Smooth muscle cell (in vitro differentiated cells): ENCODE results near the gene GORASP1. TPM values are rescaled to one million over a fixed set of nuclear protein-coding genes. Genes with fewer than 3 reads are reported as not detected.
A peak's percentile ranks its signal among the peaks of the same experiment; 100 is the strongest.

Experiments
- DNase-seq: peaks from one replicate; lab custom pipeline; 2025; ENCODE audit not compliant: unreplicated experiment; lab: John Stamatoyannopoulos, UW
- H2AFZ ChIP-seq: fragments of 200-600 bp; sonication (generic); 2 replicates; pipeline ENCODE4 v1.6.0; 2016; ENCODE audit warnings: antibody characterized with exemption, low read depth, mild to moderate bottlenecking
- H3F3A ChIP-seq: fragments of 200-600 bp; sonication (generic); 2 replicates; pipeline ENCODE4 v1.6.0; 2017; ENCODE audit warnings: antibody characterized with exemption, low read depth
- H3K27ac ChIP-seq: fragments of 200-600 bp; sonication (generic); 2 replicates; pipeline ENCODE4 v1.5.1; 2016; ENCODE audit warnings: low read depth, mild to moderate bottlenecking
- H3K27me3 ChIP-seq: fragments of 200-600 bp; sonication (generic); 2 replicates; pipeline ENCODE4 v1.6.1; 2016; ENCODE audit warnings: low read depth, mild to moderate bottlenecking
- H3K36me3 ChIP-seq: fragments of 200-600 bp; sonication (generic); 2 replicates; pipeline ENCODE4 v1.5.1; 2016; ENCODE audit warnings: low read depth
- H3K4me1 ChIP-seq: fragments of 200-600 bp; sonication (generic); 2 replicates; pipeline ENCODE4 v1.5.1; 2016; ENCODE audit warnings: low read depth
- H3K4me2 ChIP-seq: fragments of 200-600 bp; sonication (generic); 2 replicates; pipeline ENCODE4 v1.6.0; 2016; ENCODE audit warnings: mild to moderate bottlenecking
- H3K4me3 ChIP-seq: fragments of 200-600 bp; sonication (generic); 2 replicates; pipeline ENCODE4 v1.5.1; 2016; ENCODE audit warnings: mild to moderate bottlenecking
- H3K79me2 ChIP-seq: fragments of 200-600 bp; sonication (generic); 2 replicates; pipeline ENCODE4 v1.6.0; 2016; ENCODE audit warnings: low read depth, mild to moderate bottlenecking
- H3K9ac ChIP-seq: fragments of 200-600 bp; sonication (generic); 2 replicates; pipeline ENCODE4 v1.6.0; 2016; ENCODE audit warnings: low read depth
- H3K9me3 ChIP-seq: fragments of 200-600 bp; sonication (generic); replicated peaks from 2 replicates; pipeline ENCODE4 v1.5.1; 2016; ENCODE audit warnings: low read depth
- H4K20me1 ChIP-seq: fragments of 200-600 bp; sonication (generic); 2 replicates; pipeline ENCODE4 v1.6.0; 2016; ENCODE audit warnings: low read depth
- CTCF ChIP-seq: fragments of 200-600 bp; sonication (generic); IDR thresholded peaks from 2 replicates; pipeline ENCODE4 v1.5.1; 2017; ENCODE audit warnings: borderline replicate concordance, mild to moderate bottlenecking, antibody characterized with exemption; ENCODE audit not compliant: insufficient read depth, poor library complexity, severe bottlenecking
- WGBS: methylation state at CpG from one replicate; pipeline ENCODE4 v1.1.7; 2016; ENCODE audit warnings: low lambda C conversion rate; 5-methylcytosine and 5-hydroxymethylcytosine counted together
- polyA plus RNA-seq: library from polyadenylated mRNA; unstranded; fragments of >200 nt; fragmentation: Nextera tagmentation; extraction: Ambion mirVana; gene quantifications from 2 replicates; pipeline ENCODE4 v1.2.1, GENCODE V29; 2016
- total RNA-seq: library from RNA; depleted of rRNA; stranded (reverse); fragments of >200 nt; gene quantifications from 2 replicates; pipeline ENCODE4 v1.2.3, GENCODE V29; 2014

The GORASP1 gene
- total and polyA plus RNA-seq, 2 experiments from 2014 or later, result 29.5 to 41.6 TPM

- H2AFZ ChIP-seq, result no peak overlapping the region
These were observed 31.5 kb downstream of the GORASP1 start for GRCh38 chr3:39075910-39076309.

GRCh38 chr3:39068556-39068955 lies 38.9 kb downstream of the GORASP1 start:
- H3K4me2 ChIP-seq, result no peak overlapping the region
- H3K4me1 ChIP-seq, result no peaks in the 10 kb centered on the region
- DNase-seq, result no peak
- no peaks in the 10 kb centered on the region for H3F3A ChIP-seq
- 80% methylated on average over 3 of the region's 3 CpGs for WGBS
- no peak overlapping the region for H3K4me3 ChIP-seq
- no peaks in the 10 kb centered on the region for H3K27me3 ChIP-seq
- H3K9ac ChIP-seq, result no peak overlapping the region
- H4K20me1 ChIP-seq, result peaks cover 35% of the 10 kb centered on the region
- H3K79me2 ChIP-seq, result peaks cover 2% of the 10 kb centered on the region
- no peak overlapping the region for H2AFZ ChIP-seq
- no peaks in the 10 kb centered on the region for H3K9me3 ChIP-seq
- no peak for TF ChIP-seq CTCF
- no peak overlapping the region for H3K27ac ChIP-seq
- H3K36me3 ChIP-seq, result no peaks in the 10 kb centered on the region

More at GRCh38 chr3:39075910-39076309, 31.5 kb downstream of the GORASP1 start:
- no peak for TF ChIP-seq CTCF
- H3K4me3 ChIP-seq, result no peak overlapping the region
- H3K36me3 ChIP-seq, result peaks cover 7% of the 10 kb centered on the region
- H3K79me2 ChIP-seq, result no peaks in the 10 kb centered on the region
- H3K4me1 ChIP-seq, result no peaks in the 10 kb centered on the region
- no peak overlapping the region for H3K9ac ChIP-seq
- no peak overlapping the region for H3K4me2 ChIP-seq
- H3K9me3 ChIP-seq, result no peaks in the 10 kb centered on the region
- no peak overlapping the region for H3K27ac ChIP-seq
- H3K27me3 ChIP-seq, result no peaks in the 10 kb centered on the region
- H3F3A ChIP-seq, result no peaks in the 10 kb centered on the region
- 98% methylated on average over 10 of the region's 10 CpGs for WGBS
- no peak for DNase-seq
- no peaks in the 10 kb centered on the region for H4K20me1 ChIP-seq

GRCh38 chr3:39067286-39067685 lies 40.1 kb downstream of the GORASP1 start:
- Histone ChIP-seq H3F3A (no peaks in the 10 kb centered on the region), H3K4me2 (no peak overlapping the region), H3K36me3 (no peaks in the 10 kb centered on the region), H3K79me2 (peaks cover 4% of the 10 kb centered on the region), H3K9ac (no peak overlapping the region), H3K27me3 (no peaks in the 10 kb centered on the region), H3K4me3 (no peak overlapping the region), H3K9me3 (no peaks in the 10 kb centered on the region), H3K4me1 (no peaks in the 10 kb centered on the region), H4K20me1 (peaks cover 46% of the 10 kb centered on the region), H3K27ac (no peak overlapping the region), H2AFZ (no peak overlapping the region)
- no peak for DNase-seq
- no peak for TF ChIP-seq CTCF
- WGBS, result 71% methylated on average over 1 of the region's 1 CpG

- Histone ChIP-seq H3K4me3 (no peak overlapping the region), H3K4me1 (no peaks in the 10 kb centered on the region), H2AFZ (no peak overlapping the region), H3K79me2 (peaks cover 19% of the 10 kb centered on the region), H3K27me3 (no peaks in the 10 kb centered on the region), H3K9ac (no peak overlapping the region), H3K36me3 (no peaks in the 10 kb centered on the region), H4K20me1 (peaks cover 60% of the 10 kb centered on the region), H3K4me2 (no peak overlapping the region), H3K27ac (no peak overlapping the region), H3K9me3 (no peaks in the 10 kb centered on the region), H3F3A (no peaks in the 10 kb centered on the region)
- no peak for DNase-seq
- 50% methylated on average over 1 of the region's 1 CpG for WGBS
- peak; percentile 16 for TF ChIP-seq CTCF
These were observed 42.2 kb downstream of the GORASP1 start for GRCh38 chr3:39065197-39065596.
